Kidney epithelial cell (primary cell): Measurements from ENCODE around the gene CXCL16. TPM values are rescaled to one million over a fixed set of nuclear protein-coding genes. Genes with fewer than 3 reads are reported as not detected.

Source experiments
- DNase-seq: peaks from one replicate; pipeline ENCODE4 v3.0.0-alpha.2; 2010; ENCODE audit warnings: low read depth
- H3K27me3 ChIP-seq: 2 replicates; pipeline ENCODE4 v1.6.0; 2011; ENCODE audit warnings: low read length; ENCODE audit not compliant: control insufficient read depth, insufficient read depth
- H3K36me3 ChIP-seq: 2 replicates; pipeline ENCODE4 v1.5.1; 2011; ENCODE audit warnings: low read length; ENCODE audit not compliant: control insufficient read depth, insufficient read depth
- H3K4me3 ChIP-seq: 2 replicates; pipeline ENCODE4 v1.5.1; 2011; ENCODE audit warnings: low read depth, mild to moderate bottlenecking, control low read depth, low read length
- total RNA-seq: library from RNA; depleted of rRNA; stranded (reverse); fragments of >200 nt; gene quantifications from 2 replicates; pipeline ENCODE4 v1.2.3, GENCODE V29; 2015
- TF ChIP-seq, protein P1 (sequence below): IDR thresholded peaks from 2 replicates; pipeline ENCODE4 v1.5.1; 2011; ENCODE audit warnings: mild to moderate bottlenecking, moderate library complexity, low read length, control low read depth, inconsistent platforms; ENCODE audit not compliant: insufficient read depth, poor library complexity, severe bottlenecking

The CXCL16 gene
- total RNA-seq, 1 donor from 2014 or later = 96.1 TPM

GRCh38 chr17:4785311-4786105 is 45.8 kb upstream of the CXCL16 start:
- no peak for DNase-seq
- TF ChIP-seq, protein P1, sequence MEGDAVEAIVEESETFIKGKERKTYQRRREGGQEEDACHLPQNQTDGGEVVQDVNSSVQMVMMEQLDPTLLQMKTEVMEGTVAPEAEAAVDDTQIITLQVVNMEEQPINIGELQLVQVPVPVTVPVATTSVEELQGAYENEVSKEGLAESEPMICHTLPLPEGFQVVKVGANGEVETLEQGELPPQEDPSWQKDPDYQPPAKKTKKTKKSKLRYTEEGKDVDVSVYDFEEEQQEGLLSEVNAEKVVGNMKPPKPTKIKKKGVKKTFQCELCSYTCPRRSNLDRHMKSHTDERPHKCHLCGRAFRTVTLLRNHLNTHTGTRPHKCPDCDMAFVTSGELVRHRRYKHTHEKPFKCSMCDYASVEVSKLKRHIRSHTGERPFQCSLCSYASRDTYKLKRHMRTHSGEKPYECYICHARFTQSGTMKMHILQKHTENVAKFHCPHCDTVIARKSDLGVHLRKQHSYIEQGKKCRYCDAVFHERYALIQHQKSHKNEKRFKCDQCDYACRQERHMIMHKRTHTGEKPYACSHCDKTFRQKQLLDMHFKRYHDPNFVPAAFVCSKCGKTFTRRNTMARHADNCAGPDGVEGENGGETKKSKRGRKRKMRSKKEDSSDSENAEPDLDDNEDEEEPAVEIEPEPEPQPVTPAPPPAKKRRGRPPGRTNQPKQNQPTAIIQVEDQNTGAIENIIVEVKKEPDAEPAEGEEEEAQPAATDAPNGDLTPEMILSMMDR = no peak
- Histone ChIP-seq H3K27me3 (peaks cover 58% of the 10 kb centered on the region), H3K36me3 (no peaks in the 10 kb centered on the region), H3K4me3 (no peak overlapping the region)

DNA sequence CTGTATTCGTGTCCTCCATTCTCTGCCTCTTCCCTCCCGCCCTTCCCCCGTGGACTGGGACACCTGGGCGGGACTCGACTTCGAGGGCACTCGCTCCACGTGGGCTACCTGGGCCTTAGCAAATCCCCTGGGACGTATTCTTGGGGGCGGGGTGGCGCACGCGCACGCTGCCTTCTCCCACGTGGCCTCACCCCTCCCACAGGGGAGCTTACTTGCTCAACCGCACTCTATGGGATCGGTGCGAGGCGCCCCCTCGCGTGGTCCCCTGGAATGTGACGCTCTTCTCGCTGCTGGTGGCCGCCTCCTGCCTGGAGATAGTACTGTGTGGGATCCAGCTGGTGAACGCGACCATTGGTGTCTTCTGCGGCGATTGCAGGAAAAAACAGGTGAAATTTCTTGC is 42.9 kb upstream of the CXCL16 start:
- TF ChIP-seq, protein P1 = no peak
- no peak for DNase-seq
- Histone ChIP-seq H3K4me3 (no peak overlapping the region), H3K27me3 (peaks cover 58% of the 10 kb centered on the region), H3K36me3 (no peaks in the 10 kb centered on the region)

DNA sequence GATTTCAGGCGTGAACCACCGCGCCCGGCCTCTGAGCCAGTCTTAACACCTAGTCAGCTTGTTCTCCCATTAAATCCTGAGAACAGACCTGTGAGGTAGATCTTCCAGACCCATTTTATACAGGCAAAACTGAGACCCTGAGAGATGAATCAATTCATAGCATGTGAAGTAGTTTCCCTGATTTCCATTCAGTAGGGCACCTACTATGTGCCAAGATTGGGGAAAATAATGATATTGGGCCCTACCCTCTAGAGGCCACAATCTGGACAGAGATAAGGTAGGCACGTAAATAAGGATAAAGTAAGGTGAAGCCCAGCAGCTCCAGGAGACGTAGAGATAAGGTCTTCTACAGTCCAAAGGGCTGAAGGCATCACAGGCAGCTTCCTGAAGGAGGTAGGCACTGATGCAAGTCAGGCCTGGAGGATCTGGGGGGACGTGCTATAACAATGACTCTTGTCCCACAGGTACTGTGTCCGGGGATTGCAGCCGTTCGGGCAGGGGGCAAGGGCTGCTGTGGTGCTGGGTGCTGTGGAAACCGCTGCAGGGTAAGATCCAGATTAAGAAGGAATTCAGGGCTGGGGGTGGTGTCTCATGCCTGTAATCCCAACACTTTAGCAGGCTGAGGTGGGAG is 40.7 kb upstream of the CXCL16 start:
- no peak overlapping the region for H3K4me3 ChIP-seq
- peaks cover 42% of the 10 kb centered on the region for H3K27me3 ChIP-seq
- no peak for DNase-seq
- TF ChIP-seq, protein P1 = no peak
- no peaks in the 10 kb centered on the region for H3K36me3 ChIP-seq

DNA sequence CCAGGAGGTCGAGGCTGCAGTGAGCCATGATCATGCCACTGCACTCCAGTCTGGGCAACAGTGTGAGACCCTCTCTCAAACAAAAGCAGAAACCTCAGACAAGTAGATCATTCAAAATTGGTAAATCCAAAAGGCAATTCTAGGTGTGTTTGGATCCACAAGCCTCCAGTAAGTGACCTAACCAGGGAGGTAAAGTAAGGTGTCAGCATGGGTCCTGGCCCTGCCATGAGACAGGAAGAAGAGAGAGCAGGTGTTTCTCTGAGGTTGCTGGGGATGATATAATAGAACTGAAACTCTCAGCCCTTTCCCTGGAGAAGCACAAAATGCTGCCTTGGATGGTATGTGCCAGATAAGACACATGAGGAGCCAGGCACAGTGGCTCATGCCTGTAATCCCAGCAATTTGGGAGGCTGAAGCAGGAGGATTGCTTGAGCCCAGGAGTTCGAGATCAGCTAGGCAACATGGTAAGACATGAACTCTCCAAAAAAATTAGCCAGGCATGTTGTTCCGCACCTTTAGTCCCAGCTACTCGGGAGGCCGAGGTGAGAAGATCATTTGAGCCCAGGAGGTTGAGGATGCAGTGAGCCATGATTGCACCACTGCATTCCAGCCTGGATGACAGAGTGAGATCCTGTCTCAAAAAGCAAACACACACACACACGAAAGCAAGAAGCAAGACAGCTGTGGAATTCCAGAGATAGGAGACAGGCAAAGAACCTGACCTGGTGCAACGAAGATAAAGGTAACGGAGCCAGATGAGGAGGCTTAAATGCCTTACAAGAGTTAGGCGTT is 38.4 kb upstream of the CXCL16 start:
- no peak for DNase-seq
- Histone ChIP-seq H3K27me3 (peaks cover 24% of the 10 kb centered on the region), H3K36me3 (no peaks in the 10 kb centered on the region), H3K4me3 (no peak overlapping the region)
- TF ChIP-seq, protein P1 = no peak

DNA sequence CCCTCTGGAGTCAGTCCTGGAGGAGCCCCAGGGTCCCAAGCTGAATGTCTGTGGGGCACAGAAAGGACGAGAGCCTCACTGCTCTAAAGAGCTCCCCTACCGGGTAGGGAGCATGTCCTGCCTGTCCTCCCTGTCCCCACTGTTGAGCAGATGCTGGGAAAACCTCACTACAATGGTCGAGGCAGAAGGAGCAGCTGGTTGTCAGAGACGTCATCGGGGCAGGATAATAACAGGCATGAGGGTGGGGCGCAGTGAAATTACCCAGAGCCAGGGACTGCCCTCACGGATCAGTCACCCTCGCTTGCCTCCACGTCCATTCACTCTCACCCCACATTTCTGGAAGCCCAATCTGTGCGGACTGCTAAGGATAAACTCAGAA is 32.5 kb upstream of the CXCL16 start:
- DNase-seq = no peak
- Histone ChIP-seq H3K36me3 (no peaks in the 10 kb centered on the region), H3K27me3 (peaks cover 6% of the 10 kb centered on the region), H3K4me3 (no peak overlapping the region)
- TF ChIP-seq, protein P1 = no peak
